Activated naive CD4-positive, alpha-beta T cell treated with anti-CD3 and anti-CD28 coated beads for 36 hours (primary cell): ENCODE measurements around the gene PRR11. TPM values are rescaled to one million over a fixed set of nuclear protein-coding genes. Genes with fewer than 3 reads are reported as not detected.

Experiments used
- CTCF ChIA-PET: fragments of 350-600 bp; sonication (Branson Sonifier 250); formaldehyde crosslinking; loops from one replicate; lab custom pipeline; 2021; ENCODE audit warnings: antibody characterized with exemption; lab: Charles Lee
- DNase-seq: peaks from one replicate; pipeline ENCODE4 v3.0.0-alpha.2; 2020
- H3K27ac Mint-ChIP-seq: one replicate; pipeline ENCODE4 v1.8.0; 2021; ENCODE audit warnings: mild to moderate bottlenecking, mixed read lengths
- H3K27me3 Mint-ChIP-seq: one replicate; pipeline ENCODE4 v1.8.0; 2021; ENCODE audit warnings: low read depth, mixed read lengths
- H3K36me3 Mint-ChIP-seq: one replicate; pipeline ENCODE4 v1.8.0; 2021; ENCODE audit warnings: low read depth, mixed read lengths
- H3K4me1 Mint-ChIP-seq: one replicate; pipeline ENCODE4 v1.8.0; 2021; ENCODE audit warnings: low read depth, mixed read lengths
- H3K4me3 Mint-ChIP-seq: one replicate; pipeline ENCODE4 v1.8.0; 2021; ENCODE audit warnings: mild to moderate bottlenecking, moderate library complexity, mixed read lengths
- H3K9me3 Mint-ChIP-seq: one replicate; pipeline ENCODE4 v1.8.0; 2021; ENCODE audit warnings: mixed read lengths
- intact Hi-C: fragments of 100-400 bp; cut with micrococcal nuclease; formaldehyde crosslinking; loops from one replicate; pipeline ENCODE4 v1.15.1; 2023
- total RNA-seq, 2 experiments: library from RNA; stranded (reverse); gene quantifications; one replicate each; pipeline ENCODE4 v1.2.3, GENCODE V29; 2021

Gene PRR11
- total RNA-seq, 2 experiments from 2014 or later = 77.4 to 82.1 TPM

GRCh38 chr17:59180626-59181025 is 25.1 kb downstream of the PRR11 start:
- Mint-ChIP-seq H3K9me3 (no peaks in the 10 kb centered on the region), H3K36me3 (peaks cover 5% of the 10 kb centered on the region), H3K4me1 (no peaks in the 10 kb centered on the region), H3K27ac (no peak overlapping the region), H3K4me3 (no peak overlapping the region), H3K27me3 (no peaks in the 10 kb centered on the region)
- DNase-seq = no peak
- intact Hi-C loops = no loop called here
- CTCF ChIA-PET = no interaction called here

DNA sequence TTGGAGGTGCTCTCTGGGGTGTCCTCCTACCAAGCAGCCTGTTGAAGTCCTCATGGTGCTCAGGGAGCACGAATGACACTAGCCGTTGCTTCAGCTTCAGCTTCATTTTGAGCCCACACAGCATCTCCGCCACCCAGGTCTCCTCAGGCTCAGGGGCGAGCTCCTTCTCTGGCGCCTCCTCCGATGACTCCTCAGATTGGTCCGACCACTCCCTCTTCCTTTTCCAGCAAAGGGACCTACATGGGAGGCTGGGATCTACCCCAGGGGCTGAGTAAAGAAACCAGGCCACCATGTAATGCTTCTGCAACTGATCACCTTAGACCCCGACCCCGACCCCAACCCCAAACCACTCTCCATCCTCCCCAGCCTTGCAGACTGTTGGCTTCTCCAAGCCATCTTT is 25.9 kb downstream of the PRR11 start:
- no peak for DNase-seq
- Mint-ChIP-seq H3K4me3 (no peak overlapping the region), H3K27me3 (no peaks in the 10 kb centered on the region), H3K36me3 (peaks cover 5% of the 10 kb centered on the region), H3K27ac (no peak overlapping the region), H3K4me1 (no peaks in the 10 kb centered on the region), H3K9me3 (no peaks in the 10 kb centered on the region)
- intact Hi-C loops = no loop called here
- CTCF ChIA-PET = no interaction called here

DNA sequence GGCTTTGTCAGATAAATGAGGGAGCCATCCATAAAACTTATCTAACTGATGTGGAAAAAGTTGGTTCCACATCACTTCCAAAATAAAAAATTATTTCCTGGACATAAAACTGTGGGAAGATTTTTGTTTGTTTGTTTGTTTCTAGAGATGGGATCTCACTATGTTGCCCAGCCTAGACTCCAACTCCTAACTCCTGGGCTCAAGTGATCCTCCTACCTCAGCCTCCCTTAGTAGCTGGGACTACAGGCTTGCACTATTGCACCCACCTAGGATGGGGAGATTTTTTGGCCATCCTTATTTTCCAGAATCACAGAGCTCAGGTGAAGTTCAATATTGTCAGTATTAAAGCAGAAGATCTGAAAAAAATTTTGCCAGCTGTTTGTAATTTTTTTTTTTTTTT is 30.5 kb downstream of the PRR11 start:
- Mint-ChIP-seq H3K4me3 (no peak overlapping the region), H3K27ac (no peak overlapping the region), H3K9me3 (no peaks in the 10 kb centered on the region), H3K4me1 (no peaks in the 10 kb centered on the region), H3K27me3 (no peaks in the 10 kb centered on the region), H3K36me3 (peaks cover 6% of the 10 kb centered on the region)
- intact Hi-C loops = no loop called here
- CTCF ChIA-PET = no interaction called here
- no peak for DNase-seq

DNA sequence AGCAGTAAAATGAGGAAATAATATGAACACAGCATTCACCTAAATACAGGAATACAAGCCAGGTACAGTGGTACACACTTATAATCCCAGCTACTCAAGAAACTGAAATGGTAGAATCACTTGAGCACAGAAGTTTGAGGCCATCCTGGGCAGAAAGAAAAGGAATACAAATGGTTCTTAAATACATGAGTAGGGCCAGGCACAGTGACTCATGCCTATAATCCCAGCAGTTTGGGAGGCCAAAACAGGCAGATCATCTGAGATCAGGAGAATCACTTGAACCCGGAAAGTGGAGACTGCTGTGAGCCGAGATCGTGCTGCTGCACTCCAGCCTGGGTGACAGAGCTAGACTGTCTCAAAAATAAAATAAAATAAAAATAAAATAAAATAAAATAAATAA is 31.3 kb downstream of the PRR11 start:
- intact Hi-C loops = no loop called here
- CTCF ChIA-PET = interaction anchor here (0.6 kb wide), 1 partner anchor 16 kb away, joined by 3 read pairs; no protein-coding TSS in a partner anchor

GRCh38 chr17:59190806-59191205 is 35.3 kb downstream of the PRR11 start:
- no peak for DNase-seq
- H3K27ac Mint-ChIP-seq = no peak overlapping the region
- H3K9me3 Mint-ChIP-seq = no peaks in the 10 kb centered on the region
- H3K36me3 Mint-ChIP-seq = peaks cover 4% of the 10 kb centered on the region
- CTCF ChIA-PET = no interaction called here
- H3K27me3 Mint-ChIP-seq = no peaks in the 10 kb centered on the region
- no peaks in the 10 kb centered on the region for H3K4me1 Mint-ChIP-seq
- H3K4me3 Mint-ChIP-seq = no peak overlapping the region
- intact Hi-C loops = no loop called here

More for the DNA sequence above, 31.3 kb downstream of the PRR11 start:
- H3K36me3 Mint-ChIP-seq = peaks cover 6% of the 10 kb centered on the region
- no peak for DNase-seq
- no peak overlapping the region for H3K27ac Mint-ChIP-seq
- H3K4me1 Mint-ChIP-seq = no peaks in the 10 kb centered on the region
- H3K4me3 Mint-ChIP-seq = no peak overlapping the region
- H3K9me3 Mint-ChIP-seq = no peaks in the 10 kb centered on the region
- no peaks in the 10 kb centered on the region for H3K27me3 Mint-ChIP-seq

DNA sequence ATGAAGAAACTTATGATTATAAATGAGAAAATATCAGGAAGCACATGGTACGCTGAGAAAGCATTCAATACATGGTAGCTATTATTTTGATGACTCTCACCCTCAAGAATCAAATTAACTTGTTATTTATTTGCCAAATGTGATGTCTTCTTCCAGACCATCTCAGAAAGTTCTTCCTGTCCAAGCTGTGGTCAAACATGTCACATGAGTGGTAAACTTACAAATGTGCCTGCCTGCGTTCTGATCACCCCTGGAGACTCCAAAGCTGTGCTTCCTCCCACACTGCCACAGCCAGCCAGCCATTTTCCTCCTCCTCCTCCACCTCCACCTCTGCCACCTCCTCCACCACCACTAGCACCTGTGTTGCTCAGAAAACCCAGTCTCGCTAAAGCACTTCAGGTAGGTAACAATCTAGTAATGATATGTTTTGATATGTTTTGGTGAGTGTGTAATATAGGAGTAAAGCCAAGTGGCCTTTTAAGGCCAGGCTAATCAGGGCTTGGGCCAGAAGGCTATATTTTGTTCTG is 37.9 kb downstream of the PRR11 start:
- CTCF ChIA-PET = interaction anchor here (0.6 kb wide), 2 partner anchors 41 to 329 kb away, joined by 3 to 4 read pairs; no protein-coding TSS in a partner anchor
- Mint-ChIP-seq H3K4me1 (no peaks in the 10 kb centered on the region), H3K9me3 (no peaks in the 10 kb centered on the region), H3K27ac (no peak overlapping the region), H3K27me3 (no peaks in the 10 kb centered on the region), H3K36me3 (peaks cover 3% of the 10 kb centered on the region), H3K4me3 (no peak overlapping the region)
- intact Hi-C loops = no loop called here
- DNase-seq = no peak

- intact Hi-C loops = no loop called here
- H3K4me3 Mint-ChIP-seq = no peak overlapping the region
- H3K36me3 Mint-ChIP-seq = peaks cover 2% of the 10 kb centered on the region
- H3K27me3 Mint-ChIP-seq = no peaks in the 10 kb centered on the region
- CTCF ChIA-PET = no interaction called here
- H3K27ac Mint-ChIP-seq = no peak overlapping the region
- H3K4me1 Mint-ChIP-seq = no peaks in the 10 kb centered on the region
- no peaks in the 10 kb centered on the region for H3K9me3 Mint-ChIP-seq
- DNase-seq = no peak
Measured at GRCh38 chr17:59199398-59199797, 43.9 kb downstream of the PRR11 start.

DNA sequence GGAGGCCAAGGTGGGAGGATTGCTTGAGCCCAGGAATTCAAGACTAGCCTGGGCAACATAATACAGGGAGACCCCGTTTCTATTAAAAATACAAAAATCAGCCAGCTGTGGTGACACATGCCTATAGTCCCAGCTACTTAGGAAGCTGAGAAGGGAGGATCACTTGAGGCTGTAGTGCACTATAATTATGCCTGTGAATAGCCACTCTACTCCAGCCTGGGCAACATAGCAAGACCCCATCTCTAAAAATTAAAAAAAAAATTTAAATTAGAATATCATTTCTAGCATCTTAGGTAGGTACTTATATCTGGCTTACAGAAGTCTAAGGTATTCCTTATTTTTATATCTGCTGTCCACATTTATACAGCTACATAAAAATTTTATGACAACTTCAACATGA is 46.8 kb downstream of the PRR11 start:
- CTCF ChIA-PET = interaction anchor here (0.7 kb wide), 1 partner anchor 16 kb away, joined by 3 read pairs; no protein-coding TSS in a partner anchor
- DNase-seq = no peak
- Mint-ChIP-seq H3K4me1 (no peaks in the 10 kb centered on the region), H3K36me3 (peaks cover 2% of the 10 kb centered on the region), H3K9me3 (no peaks in the 10 kb centered on the region), H3K4me3 (no peak overlapping the region), H3K27ac (no peak overlapping the region), H3K27me3 (no peaks in the 10 kb centered on the region)
- intact Hi-C loops = no loop called here

DNA sequence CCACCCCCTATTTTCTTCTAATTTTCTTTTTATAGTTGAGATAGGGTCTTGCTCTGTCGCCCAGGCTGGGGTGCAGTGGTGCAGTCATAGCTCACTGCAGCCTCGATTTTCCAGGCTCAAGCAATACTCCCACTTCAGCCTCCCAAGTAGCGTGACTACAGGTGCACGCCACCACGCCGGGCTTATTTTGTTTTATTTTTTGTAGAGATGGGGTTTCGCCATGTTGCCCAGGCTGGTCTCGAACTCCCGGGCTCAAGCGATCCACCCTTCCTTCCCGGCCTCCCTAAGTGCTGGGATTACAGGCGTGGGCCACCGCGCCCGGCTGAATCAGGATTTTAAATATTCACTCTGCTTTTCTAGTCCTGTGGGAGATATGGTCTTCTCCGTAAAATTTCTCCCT is 63.8 kb downstream of the PRR11 start:
- Mint-ChIP-seq H3K27me3 (no peaks in the 10 kb centered on the region), H3K36me3 (peaks cover 4% of the 10 kb centered on the region), H3K4me3 (no peak overlapping the region), H3K4me1 (peaks cover 16% of the 10 kb centered on the region), H3K9me3 (no peaks in the 10 kb centered on the region), H3K27ac (no peak overlapping the region)
- DNase-seq = no peak
- CTCF ChIA-PET = no interaction called here
- intact Hi-C loops = no loop called here

- Mint-ChIP-seq H3K4me3 (peak overlapping the region; percentile 93), H3K4me1 (peaks cover 13% of the 10 kb centered on the region), H3K36me3 (peaks cover under 1% of the 10 kb centered on the region), H3K27ac (no peak overlapping the region), H3K27me3 (no peaks in the 10 kb centered on the region), H3K9me3 (no peaks in the 10 kb centered on the region)
- CTCF ChIA-PET = interaction anchor here (0.6 to 1.0 kb wide), 7 partner anchors 9 to 221 kb away, joined by 3 to 11 read pairs (median 3); no protein-coding TSS in a partner anchor
- DNase-seq = no peak
- intact Hi-C loops = loop anchor here (1.0 to 5.0 kb wide), 6 partner anchors 10 to 220 kb away; partner anchors contain the start of genes PRR11, SKA2, SMG8 and TRIM37
Measured at GRCh38 chr17:59219992-59220327, 64.4 kb downstream of the PRR11 start.

DNA sequence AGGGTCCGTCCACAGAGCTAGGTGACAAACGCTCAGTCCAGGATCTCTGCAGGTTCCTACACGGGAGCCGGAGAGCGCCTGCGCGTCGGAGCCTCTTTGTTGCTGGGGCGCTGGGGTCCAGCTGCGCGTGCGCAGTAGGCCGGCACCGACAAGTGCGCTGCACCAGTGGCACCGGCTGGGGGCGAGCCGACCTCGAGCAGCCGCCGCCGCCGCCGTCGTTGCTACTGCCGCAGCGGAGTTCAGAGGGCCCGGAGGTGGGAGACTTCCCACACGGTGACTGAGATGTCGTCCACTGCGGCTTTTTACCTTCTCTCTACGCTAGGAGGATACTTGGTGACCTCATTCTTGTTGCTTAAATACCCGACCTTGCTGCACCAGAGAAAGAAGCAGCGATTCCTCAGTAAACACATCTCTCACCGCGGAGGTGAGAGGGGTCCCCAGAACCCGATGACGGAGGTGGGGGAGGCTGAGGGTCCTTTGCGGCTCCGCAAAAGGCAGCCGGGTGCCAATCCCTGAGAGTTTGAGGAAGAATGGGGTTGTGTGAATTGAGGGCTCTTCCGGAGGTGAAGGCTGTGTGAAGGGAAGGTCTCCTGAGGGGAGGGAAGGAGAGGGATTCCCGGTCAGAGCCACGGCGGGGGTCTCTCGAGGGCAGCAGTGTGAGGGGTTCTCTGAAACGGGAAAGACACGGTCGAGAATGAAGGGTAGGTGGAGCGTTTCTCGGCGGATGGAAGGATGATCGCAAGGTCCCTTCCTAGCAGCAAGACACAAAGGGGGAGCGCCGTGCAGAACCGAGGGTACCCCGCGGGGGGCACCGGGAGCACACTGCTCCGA is 65.0 kb downstream of the PRR11 start, which contains the start of gene GDPD1:
TSS of gene GDPD1 (plus strand) at position 184 of the 831 bp plus-strand sequence. CDS start at position 283, 99 bp downstream.
- H3K9me3 Mint-ChIP-seq = no peaks in the 10 kb centered on the region
- peak; percentile 97 for DNase-seq
- peak within 1 kb of the TSS; percentile 93 for H3K4me3 Mint-ChIP-seq
- intact Hi-C loops = loop anchor here (1.0 to 5.0 kb wide), 6 partner anchors 10 to 220 kb away; partner anchors contain the start of genes PRR11, SKA2, SMG8 and TRIM37
- CTCF ChIA-PET = interaction anchor here (0.6 to 1.0 kb wide), 7 partner anchors 9 to 221 kb away, joined by 3 to 11 read pairs (median 3); no protein-coding TSS in a partner anchor
- H3K27me3 Mint-ChIP-seq = no peaks in the 10 kb centered on the region
- peaks cover 13% of the 10 kb centered on the region for H3K4me1 Mint-ChIP-seq
- H3K36me3 Mint-ChIP-seq = no peaks in the 10 kb centered on the region
- H3K27ac Mint-ChIP-seq = peak within 1 kb of the TSS; percentile 56

GRCh38 chr17:59221159-59221847 is 65.8 kb downstream of the PRR11 start:
- intact Hi-C loops = loop anchor here (5.0 kb wide), 2 partner anchors 106 to 114 kb away; partner anchors contain the start of gene TRIM37
- Mint-ChIP-seq H3K4me1 (peaks cover 13% of the 10 kb centered on the region), H3K4me3 (peak overlapping the region; percentile 93), H3K27me3 (no peaks in the 10 kb centered on the region), H3K36me3 (no peaks in the 10 kb centered on the region), H3K9me3 (no peaks in the 10 kb centered on the region), H3K27ac (no peak overlapping the region)
- DNase-seq = no peak
- CTCF ChIA-PET = interaction anchor here (0.9 to 1.2 kb wide), 2 partner anchors 10 to 220 kb away, joined by 3 to 4 read pairs; no protein-coding TSS in a partner anchor
